ENCODE measurements around the gene WNT9A.

The WNT9A gene

DNA sequence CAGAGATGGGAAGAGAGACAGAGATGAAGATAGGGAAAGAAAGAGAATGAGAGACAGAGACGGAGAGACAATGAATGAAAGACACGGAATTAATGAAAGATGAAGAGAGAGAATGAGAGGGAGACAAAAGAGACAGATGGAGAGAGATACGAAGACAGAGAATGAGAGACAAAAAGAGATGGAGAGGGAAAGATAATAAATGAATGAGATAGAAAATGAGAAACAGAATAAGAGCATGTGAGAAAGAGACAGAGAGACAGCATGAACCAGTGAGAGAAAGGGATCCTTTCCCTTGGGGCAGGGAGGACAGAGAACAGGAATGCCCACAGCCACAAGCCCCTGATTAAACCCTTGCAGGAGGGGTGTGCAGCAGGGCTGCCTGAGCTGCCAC lies 5.3 kb upstream of the WNT9A start:
- no peak for DNase-seq

DNA sequence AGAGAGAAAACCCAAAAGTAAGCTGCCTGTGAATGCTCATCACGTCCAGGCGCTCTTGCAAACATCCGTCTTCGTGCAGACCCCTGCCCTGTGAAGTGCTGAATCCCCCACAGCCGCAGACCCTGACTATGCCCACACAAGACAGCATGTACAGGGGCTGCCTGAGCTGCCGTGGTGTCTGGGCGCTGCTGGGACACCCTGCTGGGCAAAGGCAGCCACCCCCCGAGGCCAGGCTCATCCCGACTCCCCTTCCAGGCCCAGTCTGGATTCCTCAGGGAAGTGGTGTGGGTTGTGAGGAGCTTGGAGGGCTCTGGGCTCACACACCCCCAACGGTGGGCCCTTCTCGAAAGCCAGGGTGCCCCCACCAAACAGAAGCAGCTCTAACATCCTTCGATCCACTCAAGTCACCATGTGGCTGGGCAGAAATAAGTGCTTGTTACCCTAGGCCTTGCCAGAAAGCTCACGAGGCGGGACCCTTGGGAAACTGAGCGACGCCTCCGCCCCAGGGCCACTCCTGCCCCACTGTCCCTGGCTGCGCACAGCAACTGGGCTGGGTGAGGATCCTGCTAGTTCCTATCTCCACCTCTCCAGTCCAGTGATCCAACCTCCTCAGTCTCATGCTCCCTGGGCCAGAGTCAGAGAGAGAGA lies 4.8 kb upstream of the WNT9A start:
- DNase-seq: no peak

- no peak for DNase-seq
Observed at GRCh38 chr1:227951624-227952373, 4.1 kb upstream of the WNT9A start.

DNA sequence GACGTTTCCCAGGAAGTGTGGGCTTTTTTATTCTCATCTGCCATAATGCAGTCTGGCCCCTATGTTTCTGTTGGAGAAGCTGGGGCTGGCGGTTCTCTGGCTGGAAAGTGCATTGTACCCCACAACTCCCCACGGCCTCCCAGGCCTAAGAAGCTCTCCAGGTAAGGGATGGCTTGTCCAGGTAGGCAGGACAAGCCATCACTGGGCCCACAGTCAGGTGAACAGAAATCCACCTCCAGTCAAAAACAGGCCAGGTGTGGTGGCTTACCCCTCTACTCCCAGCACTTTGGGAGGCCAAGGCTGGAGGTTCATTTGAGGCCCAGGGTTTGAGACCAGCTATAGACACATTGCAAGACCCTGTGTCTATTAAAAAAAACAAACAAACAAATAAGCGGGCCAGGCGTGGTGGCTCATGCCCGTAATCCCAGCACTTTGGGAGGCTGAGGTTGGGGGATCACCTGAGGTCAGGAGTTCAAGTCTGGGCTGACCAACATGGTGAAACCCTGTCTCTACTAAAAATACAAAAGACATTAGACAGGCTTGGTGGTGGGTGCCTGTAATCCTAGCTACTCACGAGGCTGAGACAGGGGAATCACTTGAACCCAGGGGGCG lies 3.1 kb upstream of the WNT9A start:
- peak; percentile 11 for DNase-seq

GRCh38 chr1:227949954-227950734 lies 2.4 kb upstream of the WNT9A start:
- peak; percentile 14 for DNase-seq

DNA sequence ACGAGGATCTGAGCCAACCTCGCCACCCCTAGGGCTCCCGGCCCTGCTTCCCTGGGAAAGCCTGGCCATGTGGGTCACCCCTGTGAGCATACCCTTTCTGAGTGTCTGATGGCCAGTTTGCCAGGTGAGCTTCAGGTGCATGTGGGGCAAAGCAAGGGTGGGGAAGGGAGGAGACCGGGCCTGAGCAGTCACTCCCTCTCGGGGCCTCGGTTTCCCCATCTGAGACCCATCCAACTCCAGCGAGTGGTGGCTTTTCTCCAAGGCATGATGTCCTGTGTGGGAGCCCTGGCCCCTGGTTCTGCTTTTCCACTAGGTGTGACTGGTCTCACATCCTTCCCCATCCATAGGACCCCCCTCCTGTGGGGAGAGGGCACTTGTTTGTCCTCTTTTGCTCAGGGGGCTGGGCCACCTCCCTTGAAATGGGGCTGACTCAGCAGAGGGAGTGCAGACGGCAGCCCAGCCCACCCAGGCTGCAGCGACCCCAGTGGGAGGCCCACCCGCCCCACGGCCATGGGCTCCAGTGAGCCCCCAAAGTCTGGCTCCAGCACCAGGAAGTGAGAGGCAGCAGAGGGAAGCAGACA lies 1.7 kb upstream of the WNT9A start:
- no peak for DNase-seq

DNA sequence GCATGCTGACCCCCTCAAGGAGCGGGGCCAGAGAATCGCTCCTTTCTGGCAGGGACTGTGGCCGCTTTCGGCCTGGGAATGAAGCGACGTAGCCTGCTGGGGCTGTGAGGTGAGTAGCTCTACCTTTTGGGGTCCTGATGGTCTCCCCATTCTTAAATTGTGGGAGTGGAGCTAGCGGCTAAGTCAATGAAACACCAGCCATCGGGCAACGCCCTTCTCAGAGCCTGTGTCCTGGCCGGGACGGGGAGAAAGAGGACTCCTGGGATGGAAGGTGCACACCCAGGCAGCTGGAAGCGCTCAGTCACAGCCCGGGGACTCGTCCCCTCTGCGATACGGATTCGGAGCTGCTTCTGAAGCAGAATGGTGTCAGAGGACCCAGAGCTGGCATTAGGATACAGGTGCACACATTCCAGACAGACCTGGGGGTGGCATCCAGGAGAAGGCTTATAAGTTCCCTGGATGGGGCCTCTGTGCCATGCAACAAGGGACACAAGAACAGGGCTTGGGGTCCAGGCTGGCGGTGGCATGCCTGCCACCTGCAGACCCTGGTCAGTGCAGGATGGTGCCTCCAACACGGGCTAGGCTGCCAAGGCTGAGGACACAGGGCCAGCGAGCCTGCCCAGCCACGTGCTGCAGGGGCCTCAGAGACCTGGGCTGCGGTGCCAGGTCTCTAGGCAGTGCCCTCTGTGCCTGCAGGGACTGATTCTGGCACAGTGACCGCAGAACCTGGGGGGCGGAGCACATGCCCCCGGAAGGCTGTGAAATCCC lies 945 bp upstream of the WNT9A start:
- no peak for DNase-seq

GRCh38 chr1:227947386-227947675 lies 401 bp downstream of the WNT9A start:
- DNase-seq: no peak

DNA sequence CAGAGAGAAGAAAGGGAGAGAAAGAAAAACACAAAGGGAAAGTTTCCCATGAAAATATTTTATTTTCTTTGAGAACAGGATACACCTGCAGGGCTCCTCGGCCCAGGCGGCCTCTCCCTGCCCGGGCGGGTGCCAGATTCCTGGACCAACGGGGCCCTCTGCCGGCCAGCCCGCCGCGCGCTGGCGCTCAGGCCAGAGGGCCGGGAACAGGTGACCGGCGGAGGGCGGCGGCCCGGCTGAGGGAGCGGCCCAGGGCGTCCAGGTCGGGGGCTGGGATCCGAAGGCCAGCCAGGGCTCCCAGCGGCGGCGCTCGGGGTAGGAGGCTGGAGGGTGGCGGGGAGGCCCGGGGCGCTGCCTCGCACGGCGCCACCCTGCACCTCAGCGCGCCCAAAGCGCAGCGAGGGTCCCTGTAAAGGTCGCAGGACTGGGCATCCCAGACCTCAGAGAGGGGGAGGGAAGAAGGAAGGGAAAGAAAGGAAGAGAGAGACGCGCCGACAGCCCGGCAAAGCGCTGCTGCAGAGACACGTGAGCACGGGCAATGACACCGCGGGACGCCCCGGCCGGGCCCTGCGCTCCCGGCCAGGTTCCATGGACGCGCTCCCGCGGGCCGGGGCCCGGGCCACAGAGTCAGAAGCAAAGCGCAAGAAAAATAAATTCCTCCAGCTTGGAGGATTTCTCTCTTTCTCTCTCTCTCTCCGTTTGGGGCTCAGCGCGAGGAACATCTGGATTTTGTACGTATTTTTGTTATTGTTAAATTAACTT lies 927 bp downstream of the WNT9A start:
- peak; percentile 72 for DNase-seq

DNA sequence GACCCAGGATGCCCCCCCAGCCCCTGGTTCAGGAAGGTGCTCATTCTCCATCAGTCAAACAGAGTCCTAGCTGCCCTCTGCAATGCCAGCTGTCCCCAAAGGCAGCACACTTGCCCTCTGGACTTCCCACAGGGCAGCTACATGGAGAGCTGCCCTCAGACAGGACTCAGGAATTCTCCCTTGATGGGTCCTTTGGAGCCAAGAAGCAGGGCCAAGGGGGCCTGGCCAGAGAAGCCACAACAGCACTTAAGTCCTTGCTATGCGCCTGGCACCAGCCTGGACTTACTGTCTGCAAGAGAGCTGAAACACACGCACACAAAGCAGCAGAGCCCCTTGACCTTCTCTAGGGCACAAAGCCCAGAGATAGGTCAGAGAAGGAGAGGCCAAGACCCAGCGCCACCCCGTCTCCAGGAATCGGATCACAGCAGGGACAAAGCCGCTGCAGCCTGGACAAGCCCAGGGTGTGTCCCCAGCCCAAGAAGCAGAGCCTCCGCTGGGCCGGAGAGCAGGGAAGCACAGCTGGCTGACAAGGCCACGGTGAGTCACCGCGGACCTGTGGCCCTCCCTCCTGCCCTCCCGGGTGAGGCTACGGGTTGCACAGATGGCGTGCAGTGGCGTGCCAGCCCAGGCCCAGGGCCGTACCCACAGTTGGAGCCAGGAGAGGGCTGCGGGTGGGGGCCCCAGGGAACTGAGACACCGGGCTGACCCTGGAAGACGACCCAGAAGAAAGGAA lies 1.7 kb downstream of the WNT9A start:
- DNase-seq: no peak

DNA sequence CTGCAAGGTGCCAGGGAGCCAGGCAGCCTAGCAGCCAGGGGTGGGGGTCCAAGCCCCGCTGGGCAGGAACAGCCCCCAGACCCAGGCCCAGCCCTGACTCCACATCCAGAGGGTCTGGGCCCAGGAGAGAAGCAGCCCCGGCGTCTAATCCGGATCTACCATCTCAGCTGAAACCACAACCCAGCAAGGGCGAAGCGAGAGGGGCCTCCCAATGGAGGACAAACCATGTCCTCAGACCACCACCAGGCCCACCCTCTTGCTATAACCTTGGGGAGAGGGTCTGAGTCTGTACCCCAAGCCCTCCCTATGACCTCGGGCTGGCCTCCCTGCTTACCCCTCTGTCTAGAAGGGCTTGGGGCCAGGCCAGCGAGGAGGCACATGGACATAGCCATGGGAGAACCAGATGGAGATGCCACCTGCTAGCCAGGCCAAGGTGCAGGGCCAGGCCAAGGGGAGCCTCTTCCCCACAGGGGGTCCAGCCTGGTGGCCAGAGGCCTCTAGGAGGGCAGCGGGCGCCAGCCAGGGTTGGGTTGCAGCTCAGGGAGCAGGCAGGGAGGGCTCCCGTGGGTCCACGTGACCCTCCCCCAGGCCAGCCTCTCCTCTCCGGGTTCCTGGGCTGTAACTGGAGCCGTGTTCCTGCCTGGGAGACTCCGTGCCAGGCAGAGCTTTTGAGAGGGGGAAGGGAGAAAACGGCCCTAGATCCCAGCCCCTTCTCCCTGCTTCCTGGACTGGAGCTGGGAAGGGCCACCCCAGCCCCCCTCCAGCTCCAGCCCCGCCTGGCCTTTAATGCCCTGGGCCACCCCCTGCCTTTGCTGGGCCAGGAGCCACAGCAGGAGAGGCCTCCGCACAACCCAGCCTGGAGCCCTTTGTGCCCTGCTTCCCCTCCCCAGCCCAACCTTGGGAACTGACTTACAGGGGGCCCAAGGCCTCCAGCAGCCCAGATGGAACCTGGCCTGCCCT lies 2.5 kb downstream of the WNT9A start:
- DNase-seq: no peak

DNA sequence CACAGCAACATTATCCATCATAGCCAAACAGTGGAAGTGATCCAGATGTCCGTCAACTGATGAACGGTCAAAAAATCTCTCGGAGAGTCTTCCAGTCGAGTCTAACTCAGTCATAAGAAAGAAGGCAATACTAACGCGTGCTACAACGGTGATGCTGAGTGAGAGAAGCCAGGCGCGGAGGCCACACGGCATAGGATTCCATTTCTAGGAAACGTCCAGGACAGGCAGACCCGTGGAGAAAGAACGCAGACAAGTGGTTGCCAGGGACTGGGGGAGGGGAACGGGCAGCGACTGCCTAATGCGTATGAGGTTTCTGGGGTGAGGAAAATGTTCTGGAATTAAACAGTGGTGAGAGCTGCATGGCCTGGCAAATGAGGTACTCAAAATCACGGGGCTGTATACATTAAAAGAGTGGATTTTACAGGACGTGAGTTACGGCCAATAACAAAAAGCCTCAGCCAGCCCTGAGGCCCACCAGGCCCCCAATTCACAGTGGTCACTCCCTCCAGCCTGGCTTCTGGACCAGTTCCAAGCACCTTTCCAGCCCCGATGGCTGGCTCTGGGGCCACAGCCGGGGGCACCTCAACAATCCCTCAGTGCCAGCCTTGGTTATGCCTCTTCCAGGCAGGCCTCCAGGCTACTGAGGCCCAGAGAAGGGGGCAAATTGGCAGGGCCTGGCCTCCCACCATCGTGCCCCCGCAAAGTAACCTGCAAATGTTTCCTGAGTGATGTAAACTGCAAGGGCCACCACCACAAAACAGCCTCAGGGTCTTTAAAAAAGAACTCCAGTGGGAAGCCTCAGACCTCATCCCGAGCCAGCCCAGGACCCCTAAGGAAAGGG lies 3.4 kb downstream of the WNT9A start:
- DNase-seq: no peak

DNA sequence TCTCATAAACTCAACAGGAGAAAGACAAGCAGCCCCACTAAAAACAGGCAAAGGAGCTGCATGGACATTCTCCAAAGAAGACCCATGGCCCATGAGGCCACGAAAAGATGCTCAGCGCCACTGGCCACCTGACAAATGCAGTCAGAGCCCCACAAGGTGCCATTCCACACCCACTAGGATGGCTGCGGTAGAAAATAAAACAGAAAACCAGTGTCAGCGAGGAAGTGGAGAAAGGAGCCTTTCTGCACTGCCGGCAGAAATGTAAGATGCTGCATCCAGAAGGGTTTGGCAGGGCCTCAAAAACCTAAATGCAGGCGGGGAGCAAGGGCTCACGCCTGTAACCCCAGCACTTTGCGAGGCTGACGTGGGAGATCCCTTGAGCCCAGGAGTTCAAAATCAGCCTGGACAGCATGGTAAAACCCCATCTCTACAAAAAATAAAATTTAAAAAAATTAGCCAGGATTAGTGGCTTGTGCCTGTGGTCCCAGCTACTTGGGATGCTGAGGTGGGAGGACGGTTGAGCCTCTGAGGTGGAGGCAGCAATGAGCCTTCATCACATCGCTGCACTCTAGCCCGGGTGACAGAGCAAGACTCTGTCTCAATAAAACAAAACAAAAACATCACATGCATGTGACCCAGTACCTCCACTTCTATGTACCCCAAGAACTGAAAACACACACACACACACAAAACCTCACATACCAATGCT lies 4.2 kb downstream of the WNT9A start:
- DNase-seq: no peak

GRCh38 chr1:227942716-227943261 lies 4.9 kb downstream of the WNT9A start:
- no peak for DNase-seq

DNA sequence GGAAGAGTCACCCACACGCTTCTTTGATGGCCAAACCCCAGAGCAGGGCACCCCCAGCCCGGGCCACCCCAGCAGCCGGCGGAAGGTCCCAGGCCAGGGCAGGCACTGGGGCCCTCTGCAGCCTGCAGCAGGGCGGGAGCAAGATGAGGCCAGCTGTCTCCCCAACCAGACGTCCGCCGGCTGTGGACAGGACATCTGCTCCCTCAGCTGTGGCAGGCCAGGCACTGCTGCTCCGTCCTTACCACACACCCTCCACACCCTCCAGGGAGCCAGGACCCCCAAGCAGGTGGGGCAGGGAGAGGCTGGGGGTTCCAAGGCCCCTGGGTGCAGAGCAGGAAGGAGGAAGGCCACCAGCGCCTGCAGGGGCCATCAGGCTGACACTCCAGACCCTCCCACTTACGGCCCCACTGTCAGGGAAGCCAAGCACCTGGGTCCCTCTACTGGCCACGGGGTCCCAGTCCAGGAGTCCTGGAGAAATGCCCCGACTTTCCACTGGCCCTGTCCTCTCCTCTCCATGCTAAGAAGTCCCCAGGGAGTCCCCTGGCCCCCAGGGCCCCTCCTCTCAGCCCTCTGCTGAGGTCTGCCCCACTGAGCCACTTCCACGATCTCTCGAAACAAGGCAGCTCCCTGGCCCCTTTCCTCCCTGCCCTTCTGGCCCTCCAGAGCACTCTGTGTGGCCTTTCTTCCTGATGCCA lies 5.6 kb downstream of the WNT9A start:
- DNase-seq: no peak

DNA sequence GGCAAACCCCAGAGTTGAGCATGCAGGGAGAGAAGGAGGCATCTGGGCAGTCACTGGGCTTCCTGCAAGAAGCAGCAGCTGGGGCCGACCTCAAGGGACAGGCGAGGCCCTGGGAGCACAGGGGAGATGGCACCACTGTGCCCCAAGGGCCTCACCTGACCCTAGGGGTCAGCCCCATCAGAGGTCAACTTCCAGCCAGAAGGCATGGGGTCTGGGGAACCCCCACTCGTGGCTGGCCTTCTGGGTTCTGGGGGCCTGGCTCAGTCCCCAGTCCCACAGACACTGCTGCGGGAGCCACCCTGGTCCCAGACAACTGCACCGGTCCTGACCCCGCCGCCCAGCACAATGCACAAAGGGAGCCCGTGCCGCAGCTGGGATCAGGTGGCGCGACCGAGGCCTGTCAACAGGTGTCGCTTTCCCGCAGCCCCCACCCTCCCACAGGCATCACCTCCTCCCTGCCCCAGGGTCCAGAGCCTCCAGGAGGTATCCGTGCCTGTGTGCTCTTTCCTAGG lies 6.2 kb downstream of the WNT9A start:
- DNase-seq: no peak

- DNase-seq: no peak
Observed at GRCh38 chr1:227940791-227941241, 6.9 kb downstream of the WNT9A start.

All from stimulated activated CD8-positive, alpha-beta memory T cell treated with anti-CD3 and anti-CD28 coated beads, Interleukin-4, amount 100 ng/mL, for 48 hours (primary cell).